GM23338 (cell line): ENCODE data around the gene TIPRL. TPM values are rescaled to one million over a fixed set of nuclear protein-coding genes. Genes with fewer than 3 reads are reported as not detected.

Source experiments
- ATAC-seq: fragments of 200-7000 bp; cut with Tn5 transposase; 3 replicates; pipeline ENCODE4 v1.9.1; 2020
- DNase-seq: peaks from one replicate; pipeline ENCODE4 v3.0.0-alpha.2; 2015; ENCODE audit warnings: low spot score
- H2AFZ ChIP-seq: fragments of 200-600 bp; sonication (generic); 2 replicates; pipeline ENCODE4 v1.8.0; 2016; ENCODE audit warnings: antibody characterized with exemption, mild to moderate bottlenecking, moderate library complexity
- H3F3A ChIP-seq: fragments of 200-600 bp; sonication (generic); replicated peaks from 2 replicates; pipeline ENCODE4 v1.8.0; 2017; ENCODE audit warnings: antibody characterized with exemption, mixed run types, low read depth
- H3K27ac ChIP-seq: fragments of 200-600 bp; sonication (generic); 2 replicates; pipeline ENCODE4 v1.6.1; 2016; ENCODE audit warnings: low read depth
- H3K27me3 ChIP-seq: fragments of 200-600 bp; sonication (generic); 2 replicates; pipeline ENCODE4 v1.8.0; 2016; ENCODE audit warnings: mild to moderate bottlenecking, mixed run types, moderate library complexity; ENCODE audit not compliant: insufficient read depth
- H3K36me3 ChIP-seq: fragments of 200-600 bp; sonication (generic); 2 replicates; pipeline ENCODE4 v1.8.0; 2016; ENCODE audit warnings: mild to moderate bottlenecking; ENCODE audit not compliant: insufficient read depth
- H3K4me1 ChIP-seq: fragments of 200-600 bp; sonication (generic); 2 replicates; pipeline ENCODE4 v1.8.0; 2016; ENCODE audit warnings: mild to moderate bottlenecking, moderate library complexity; ENCODE audit not compliant: insufficient read depth
- H3K4me2 ChIP-seq: fragments of 200-600 bp; sonication (generic); 2 replicates; pipeline ENCODE4 v1.7.1; 2017; ENCODE audit warnings: mixed run types
- H3K4me3 ChIP-seq: fragments of 200-600 bp; sonication (generic); 2 replicates; pipeline ENCODE4 v1.6.1; 2016; ENCODE audit warnings: mixed run types
- H3K79me2 ChIP-seq: fragments of 200-600 bp; sonication (generic); replicated peaks from 2 replicates; pipeline ENCODE4 v1.8.0; 2017; ENCODE audit warnings: mild to moderate bottlenecking; ENCODE audit not compliant: insufficient read depth
- H3K9me2 ChIP-seq: fragments of 200-600 bp; sonication (generic); 2 replicates; pipeline ENCODE4 v1.8.0; 2017; ENCODE audit not compliant: insufficient read depth
- H4K20me1 ChIP-seq: fragments of 200-600 bp; sonication (generic); replicated peaks from 2 replicates; pipeline ENCODE4 v1.8.0; 2017; ENCODE audit warnings: mild to moderate bottlenecking; ENCODE audit not compliant: insufficient read depth
- H3K27ac Mint-ChIP-seq: 2 replicates; pipeline ENCODE4 v1.8.0; 2020; ENCODE audit warnings: inconsistent platforms, mild to moderate bottlenecking, moderate library complexity, mixed read lengths
- H3K27me3 Mint-ChIP-seq: 3 replicates; pipeline ENCODE4 v1.8.0; 2022; ENCODE audit warnings: low read depth, mild to moderate bottlenecking, moderate library complexity, mixed read lengths, inconsistent platforms; ENCODE audit not compliant: insufficient read depth, poor library complexity
- H3K36me3 Mint-ChIP-seq: 3 replicates; pipeline ENCODE4 v1.8.0; 2021; ENCODE audit warnings: low read depth, mild to moderate bottlenecking, inconsistent platforms, moderate library complexity, mixed read lengths
- H3K4me1 Mint-ChIP-seq: 3 replicates; pipeline ENCODE4 v1.8.0; 2020; ENCODE audit warnings: mild to moderate bottlenecking, inconsistent platforms, mixed read lengths
- H3K4me3 Mint-ChIP-seq: 3 replicates; pipeline ENCODE4 v1.8.0; 2021; ENCODE audit warnings: moderate library complexity, mild to moderate bottlenecking, inconsistent platforms, mixed read lengths
- H3K9me3 Mint-ChIP-seq: 3 replicates; pipeline ENCODE4 v1.8.0; 2020; ENCODE audit warnings: moderate library complexity, mild to moderate bottlenecking, inconsistent platforms, mixed read lengths
- EZH2phosphoT487 ChIP-seq: fragments of 200-600 bp; sonication (generic); IDR thresholded peaks from one replicate; pipeline ENCODE4 v1.8.1; 2018; ENCODE audit warnings: antibody characterized with exemption; ENCODE audit not compliant: unreplicated experiment
- JUNB ChIP-seq: IDR thresholded peaks from one replicate; pipeline ENCODE4 v1.6.1; 2016; ENCODE audit warnings: antibody characterized with exemption; ENCODE audit not compliant: unreplicated experiment
- NANOG ChIP-seq: IDR thresholded peaks from 2 replicates; pipeline ENCODE4 v1.6.1; 2016; ENCODE audit warnings: antibody characterized with exemption, borderline replicate concordance
- POLR2AphosphoS5 ChIP-seq: IDR thresholded peaks from 2 replicates; pipeline ENCODE4 v1.6.1; 2016; ENCODE audit warnings: antibody characterized with exemption, low read depth
- STAT1 ChIP-seq: IDR thresholded peaks from one replicate; pipeline ENCODE4 v1.6.1; 2016; ENCODE audit warnings: antibody characterized with exemption; ENCODE audit not compliant: unreplicated experiment
- ZNF114 ChIP-seq: fragments of 250-450 bp; sonication (Bioruptor Pico); IDR thresholded peaks from 2 replicates; pipeline ENCODE4 v1.5.0; 2020; ENCODE audit warnings: mild to moderate bottlenecking, moderate library complexity
- ZNF331 ChIP-seq: fragments of 250-450 bp; sonication (Bioruptor Pico); IDR thresholded peaks from 2 replicates; pipeline ENCODE4 v1.5.0; 2020; ENCODE audit warnings: low read depth, mild to moderate bottlenecking, moderate library complexity
- ZNF462 ChIP-seq: fragments of 250-450 bp; sonication (Bioruptor Pico); IDR thresholded peaks from 2 replicates; pipeline ENCODE4 v1.5.0; 2020; ENCODE audit warnings: mild to moderate bottlenecking, moderate library complexity
- polyA plus RNA-seq: library from polyadenylated mRNA; unstranded; fragments of >200 nt; fragmentation: Nextera tagmentation; extraction: Ambion mirVana; gene quantifications from 2 replicates; pipeline ENCODE4 v1.2.1, GENCODE V29; 2016
- total RNA-seq: library from RNA; depleted of rRNA; stranded (reverse); fragments of >200 nt; shearing (Covaris generic); gene quantifications from 2 replicates; pipeline ENCODE4 v1.2.3, GENCODE V29; 2014
- TF ChIP-seq, protein P1 (sequence below): IDR thresholded peaks from 2 replicates; pipeline ENCODE4 v1.6.1; 2016; ENCODE audit warnings: antibody characterized with exemption
- TF ChIP-seq, protein P2 (sequence below): IDR thresholded peaks from one replicate; pipeline ENCODE4 v1.6.1; 2018; ENCODE audit warnings: antibody characterized with exemption; ENCODE audit not compliant: unreplicated experiment
- TF ChIP-seq, protein P3 (sequence below), 2 experiments: fragments of 200-600 bp in 1 of 2; sonication (generic) in 1 of 2; conservative IDR thresholded peaks; 2 replicates each; pipeline versions ENCODE4 v1.5.1 to v1.6.1; 2016 to 2017; ENCODE audit warnings: antibody characterized with exemption in 2 of 2, low read depth in 2 of 2, mild to moderate bottlenecking in 2 of 2, moderate library complexity in 1 of 2

TIPRL gene
- total and polyA plus RNA-seq, 2 experiments from 2014 or later = 15.9 to 32.0 TPM

DNA sequence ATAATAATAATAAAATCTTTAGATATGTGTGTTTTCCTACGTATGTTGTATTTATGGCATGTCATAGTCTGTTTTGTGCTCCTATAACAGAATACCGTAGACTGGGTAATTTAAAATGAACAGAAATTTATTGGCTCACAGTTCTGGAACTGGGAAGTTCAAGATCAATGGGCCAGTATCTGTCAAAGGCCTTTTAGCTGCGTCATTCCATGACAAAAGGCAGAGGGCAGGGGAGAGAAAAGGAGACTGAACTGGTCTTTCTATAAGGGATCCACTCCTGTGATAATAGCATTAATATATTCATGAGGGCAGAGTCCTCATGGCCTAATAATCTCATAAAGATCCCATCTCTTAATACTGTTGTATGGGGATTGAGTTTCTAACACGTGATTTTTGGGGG is 39.9 kb downstream of the TIPRL start:
- DNase-seq (no peak), ATAC-seq (peak; percentile 41; the same call in 1 of the 3 replicates)
- H3F3A ChIP-seq = no peaks in the 10 kb centered on the region
- no peaks in the 10 kb centered on the region for H3K27me3 ChIP-seq
- Mint-ChIP-seq H3K9me3 (peaks cover 4% of the 10 kb centered on the region; the same call in 2 of the 3 replicates), H3K36me3 (peaks cover 3% of the 10 kb centered on the region), H3K27me3 (peaks cover 2% of the 10 kb centered on the region), H3K4me1 (peaks cover 21% of the 10 kb centered on the region), H3K4me3 (no peak overlapping the region), H3K27ac (peak overlapping the region; percentile 34)
- no peaks in the 10 kb centered on the region for H3K79me2 ChIP-seq
- H3K9me2 ChIP-seq = 0 out of 2 replicates have a peak, but pooled peaks cover 4% of the 10 kb centered on the region
- no peak for TF ChIP-seq JUNB
- no peak for TF ChIP-seq EZH2phosphoT487
- TF ChIP-seq, protein P1, sequence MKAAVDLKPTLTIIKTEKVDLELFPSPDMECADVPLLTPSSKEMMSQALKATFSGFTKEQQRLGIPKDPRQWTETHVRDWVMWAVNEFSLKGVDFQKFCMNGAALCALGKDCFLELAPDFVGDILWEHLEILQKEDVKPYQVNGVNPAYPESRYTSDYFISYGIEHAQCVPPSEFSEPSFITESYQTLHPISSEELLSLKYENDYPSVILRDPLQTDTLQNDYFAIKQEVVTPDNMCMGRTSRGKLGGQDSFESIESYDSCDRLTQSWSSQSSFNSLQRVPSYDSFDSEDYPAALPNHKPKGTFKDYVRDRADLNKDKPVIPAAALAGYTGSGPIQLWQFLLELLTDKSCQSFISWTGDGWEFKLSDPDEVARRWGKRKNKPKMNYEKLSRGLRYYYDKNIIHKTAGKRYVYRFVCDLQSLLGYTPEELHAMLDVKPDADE = no peak
- TF ChIP-seq ZNF331 (CRISPR knock-in tag) = no peak
- TF ChIP-seq POLR2AphosphoS5 = no peak
- TF ChIP-seq STAT1 = no peak
- no peak for TF ChIP-seq ZNF462 (CRISPR knock-in tag)
- TF ChIP-seq NANOG = no peak
- TF ChIP-seq, protein P2, sequence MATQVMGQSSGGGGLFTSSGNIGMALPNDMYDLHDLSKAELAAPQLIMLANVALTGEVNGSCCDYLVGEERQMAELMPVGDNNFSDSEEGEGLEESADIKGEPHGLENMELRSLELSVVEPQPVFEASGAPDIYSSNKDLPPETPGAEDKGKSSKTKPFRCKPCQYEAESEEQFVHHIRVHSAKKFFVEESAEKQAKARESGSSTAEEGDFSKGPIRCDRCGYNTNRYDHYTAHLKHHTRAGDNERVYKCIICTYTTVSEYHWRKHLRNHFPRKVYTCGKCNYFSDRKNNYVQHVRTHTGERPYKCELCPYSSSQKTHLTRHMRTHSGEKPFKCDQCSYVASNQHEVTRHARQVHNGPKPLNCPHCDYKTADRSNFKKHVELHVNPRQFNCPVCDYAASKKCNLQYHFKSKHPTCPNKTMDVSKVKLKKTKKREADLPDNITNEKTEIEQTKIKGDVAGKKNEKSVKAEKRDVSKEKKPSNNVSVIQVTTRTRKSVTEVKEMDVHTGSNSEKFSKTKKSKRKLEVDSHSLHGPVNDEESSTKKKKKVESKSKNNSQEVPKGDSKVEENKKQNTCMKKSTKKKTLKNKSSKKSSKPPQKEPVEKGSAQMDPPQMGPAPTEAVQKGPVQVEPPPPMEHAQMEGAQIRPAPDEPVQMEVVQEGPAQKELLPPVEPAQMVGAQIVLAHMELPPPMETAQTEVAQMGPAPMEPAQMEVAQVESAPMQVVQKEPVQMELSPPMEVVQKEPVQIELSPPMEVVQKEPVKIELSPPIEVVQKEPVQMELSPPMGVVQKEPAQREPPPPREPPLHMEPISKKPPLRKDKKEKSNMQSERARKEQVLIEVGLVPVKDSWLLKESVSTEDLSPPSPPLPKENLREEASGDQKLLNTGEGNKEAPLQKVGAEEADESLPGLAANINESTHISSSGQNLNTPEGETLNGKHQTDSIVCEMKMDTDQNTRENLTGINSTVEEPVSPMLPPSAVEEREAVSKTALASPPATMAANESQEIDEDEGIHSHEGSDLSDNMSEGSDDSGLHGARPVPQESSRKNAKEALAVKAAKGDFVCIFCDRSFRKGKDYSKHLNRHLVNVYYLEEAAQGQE = no peak
- no peak for TF ChIP-seq ZNF114
- TF ChIP-seq, protein P3, sequence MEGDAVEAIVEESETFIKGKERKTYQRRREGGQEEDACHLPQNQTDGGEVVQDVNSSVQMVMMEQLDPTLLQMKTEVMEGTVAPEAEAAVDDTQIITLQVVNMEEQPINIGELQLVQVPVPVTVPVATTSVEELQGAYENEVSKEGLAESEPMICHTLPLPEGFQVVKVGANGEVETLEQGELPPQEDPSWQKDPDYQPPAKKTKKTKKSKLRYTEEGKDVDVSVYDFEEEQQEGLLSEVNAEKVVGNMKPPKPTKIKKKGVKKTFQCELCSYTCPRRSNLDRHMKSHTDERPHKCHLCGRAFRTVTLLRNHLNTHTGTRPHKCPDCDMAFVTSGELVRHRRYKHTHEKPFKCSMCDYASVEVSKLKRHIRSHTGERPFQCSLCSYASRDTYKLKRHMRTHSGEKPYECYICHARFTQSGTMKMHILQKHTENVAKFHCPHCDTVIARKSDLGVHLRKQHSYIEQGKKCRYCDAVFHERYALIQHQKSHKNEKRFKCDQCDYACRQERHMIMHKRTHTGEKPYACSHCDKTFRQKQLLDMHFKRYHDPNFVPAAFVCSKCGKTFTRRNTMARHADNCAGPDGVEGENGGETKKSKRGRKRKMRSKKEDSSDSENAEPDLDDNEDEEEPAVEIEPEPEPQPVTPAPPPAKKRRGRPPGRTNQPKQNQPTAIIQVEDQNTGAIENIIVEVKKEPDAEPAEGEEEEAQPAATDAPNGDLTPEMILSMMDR (conservative IDR thresholded peaks at IDR 0.05; ENCODE audit: low read depth in 2 of 2) = no peak
- peaks cover 19% of the 10 kb centered on the region for H3K4me1 ChIP-seq
- no peaks in the 10 kb centered on the region for H3K36me3 ChIP-seq
- H2AFZ ChIP-seq = no peak overlapping the region
- no peak overlapping the region for H3K27ac ChIP-seq
- H3K4me3 ChIP-seq = no peak overlapping the region
- H3K4me2 ChIP-seq = 0 out of 2 replicates have a peak overlapping the region, but pooled peaks have one; percentile 5
- H4K20me1 ChIP-seq = no peaks in the 10 kb centered on the region
